ENCODE data around the gene KIAA0513. TPM values are rescaled to one million over a fixed set of nuclear protein-coding genes. Genes with fewer than 3 reads are reported as not detected.

Gene KIAA0513
- total and polyA plus RNA-seq, 2 of the 13 experiments (the other 11 are each of a cell fraction or from before 2014, with no cell fraction given), result 1.8 TPM

DNA sequence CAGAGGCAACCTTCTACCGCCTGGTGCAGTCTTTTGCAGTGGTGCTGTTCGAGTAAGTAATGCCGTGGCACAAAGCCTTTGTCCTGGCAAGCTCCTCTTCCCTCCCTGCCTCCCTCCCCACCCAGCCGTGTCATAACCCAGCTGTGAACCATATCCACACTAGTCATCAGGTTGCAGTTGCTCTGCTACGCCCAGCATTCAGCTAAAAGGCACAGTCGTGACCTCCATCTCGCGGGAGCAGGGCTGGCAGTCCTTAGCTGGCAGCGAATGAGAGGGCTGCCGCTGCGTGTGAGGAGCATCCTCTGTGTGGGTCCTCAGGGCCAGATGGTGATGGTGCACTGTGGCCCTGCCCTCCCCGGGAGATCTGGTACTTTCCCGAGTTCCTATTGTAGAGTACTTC is 45.4 kb downstream of the KIAA0513 start:
- peaks cover 2 to 5% of the 10 kb centered on the region in 2 experiments; a peak in 3 of 5 replicates for H3K27me3 ChIP-seq (ENCODE audit: control insufficient read depth in 1 of 2, insufficient read depth in 2 of 2, low read length in 2 of 2)
- no peak overlapping the region for H3K4me3 ChIP-seq (replicated peaks in 1 of 3; ENCODE audit: insufficient read depth in 1 of 3, low read depth in 2 of 3, low read length in 3 of 3)
- ChIA-PET POLR2A (no interaction called here), CTCF (ENCODE audit: low intra/inter-chr PET ratio, low total read pairs) (no interaction called here)
- H3K27ac ChIP-seq (ENCODE audit: extremely low read length, insufficient read depth, low read length), result no peak overlapping the region
- H4K20me1 ChIP-seq (ENCODE audit: insufficient read depth, low read length), result no peaks in the 10 kb centered on the region
- FAIRE-seq (no peak), ATAC-seq (no peak), DNase-seq (ENCODE audit: low spot score) (no peak)
- H2AFZ ChIP-seq (ENCODE audit: low read length), result no peak overlapping the region
- H3K36me3 ChIP-seq (replicated peaks in 1 of 2; ENCODE audit: control insufficient read depth in 1 of 2, insufficient read depth in 2 of 2, low read length in 2 of 2), result no peaks in the 10 kb centered on the region
- H3K4me1 ChIP-seq (ENCODE audit: insufficient read depth, low read length), result no peaks in the 10 kb centered on the region
- in situ Hi-C loops (cut with HindIII; ENCODE audit: extremely low pct_ligation_motif_present, low pct_unique_long_range_greater_than_20kb) (no loop called here), intact Hi-C loops (cut with micrococcal nuclease; ENCODE audit: unreplicated experiment) (no loop called here)
- no peak for TF ChIP-seq JUN (CRISPR knock-in tag; IDR thresholded peaks at IDR 0.05)
- no peak for TF ChIP-seq ZNF484 (CRISPR knock-in tag; IDR thresholded peaks at IDR 0.05; ENCODE audit: borderline replicate concordance, low read depth)
- no peak for TF ChIP-seq SCMH1 (CRISPR knock-in tag; IDR thresholded peaks at IDR 0.05; ENCODE audit: borderline replicate concordance)
- no peak for TF ChIP-seq ZBTB3 (CRISPR knock-in tag; IDR thresholded peaks at IDR 0.05; ENCODE audit: borderline replicate concordance, low read depth)
- 49% methylated on average over 12 of the region's 13 CpGs for WGBS (ENCODE audit: low lambda C conversion rate)
- no TSS peak for BruUV-seq (replicated peaks)
- H3K9ac ChIP-seq (ENCODE audit: insufficient read depth, low read depth, low read length), result no peak overlapping the region
- no peaks in the 10 kb centered on the region for H3K9me3 ChIP-seq (ENCODE audit: low read length)
- no peaks in the 10 kb centered on the region for H3K79me2 ChIP-seq (ENCODE audit: insufficient read depth, low read length)
- no peak overlapping the region for H3K4me2 ChIP-seq (ENCODE audit: low read depth, low read length)

DNA sequence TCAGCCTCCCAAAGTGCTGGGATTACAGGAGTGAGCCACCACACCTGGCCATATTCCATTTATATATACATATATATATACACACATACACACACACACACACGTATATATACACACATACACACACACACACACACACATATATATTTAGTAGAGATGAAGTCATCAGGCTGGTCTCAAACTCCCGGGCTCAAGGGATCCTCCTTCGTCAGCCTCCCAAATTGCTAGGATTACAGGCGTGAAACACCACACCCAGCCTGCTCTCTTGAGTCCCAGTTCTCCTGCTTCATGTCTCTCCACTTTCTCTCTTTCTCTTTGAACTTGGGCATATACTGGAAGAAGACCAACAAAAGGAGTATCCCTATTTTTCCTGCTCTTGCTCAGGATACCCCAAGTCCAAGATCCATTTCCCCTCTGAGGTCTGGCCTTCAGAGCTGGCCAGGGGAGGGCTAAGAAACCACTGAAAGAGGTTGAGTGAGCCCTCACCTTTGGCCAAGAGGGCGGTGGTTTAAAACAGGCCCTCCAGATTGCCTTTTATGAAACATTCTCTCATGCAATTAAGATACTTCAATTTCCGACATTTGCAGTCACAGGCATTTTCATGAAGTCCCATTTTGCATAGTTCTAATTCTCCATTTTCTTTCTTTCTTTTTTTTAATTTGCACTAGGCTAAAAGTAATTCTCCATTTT is 46.8 kb downstream of the KIAA0513 start:
- H3K27me3 ChIP-seq (ENCODE audit: control insufficient read depth in 1 of 2, insufficient read depth in 2 of 2, low read length in 2 of 2), result peaks cover 8 to 16% of the 10 kb centered on the region in 2 experiments; a peak in 4 of 5 replicates
- no peaks in the 10 kb centered on the region for H4K20me1 ChIP-seq (ENCODE audit: insufficient read depth, low read length)
- in situ Hi-C loops (cut with HindIII; ENCODE audit: extremely low pct_ligation_motif_present, low pct_unique_long_range_greater_than_20kb) (no loop called here), intact Hi-C loops (cut with micrococcal nuclease; ENCODE audit: unreplicated experiment) (no loop called here)
- CTCF ChIA-PET (ENCODE audit: low intra/inter-chr PET ratio, low total read pairs), result no interaction called here
- no peaks in the 10 kb centered on the region for H3K9me3 ChIP-seq (ENCODE audit: low read length)
- no peak overlapping the region for H3K27ac ChIP-seq (ENCODE audit: extremely low read length, insufficient read depth, low read length)
- H3K4me3 ChIP-seq (replicated peaks in 1 of 3; ENCODE audit: insufficient read depth in 1 of 3, low read depth in 2 of 3, low read length in 3 of 3), result no peak overlapping the region
- H3K79me2 ChIP-seq (ENCODE audit: insufficient read depth, low read length), result no peaks in the 10 kb centered on the region
- H3K36me3 ChIP-seq (replicated peaks in 1 of 2; ENCODE audit: control insufficient read depth in 1 of 2, insufficient read depth in 2 of 2, low read length in 2 of 2), result no peaks in the 10 kb centered on the region
- POLR2A ChIA-PET, result no interaction called here
- TF ChIP-seq ZNF563 (CRISPR knock-in tag; IDR thresholded peaks at IDR 0.05) (no peak), TAF15 (IDR thresholded peaks at IDR 0.05; ENCODE audit: low read depth, low read length, poor library complexity, severe bottlenecking) (no peak), KLF13 (CRISPR knock-in tag; IDR thresholded peaks at IDR 0.05) (no peak), CEBPB (IDR thresholded peaks at IDR 0.05; ENCODE audit: borderline replicate concordance, low read depth, low read length) (no peak), RELA (CRISPR knock-in tag; IDR thresholded peaks at IDR 0.05) (no peak), ZNF235 (CRISPR knock-in tag; IDR thresholded peaks at IDR 0.05; ENCODE audit: borderline replicate concordance) (no peak), FOXK2 (IDR thresholded peaks at IDR 0.05) (no peak), ZNF296 (CRISPR knock-in tag; conservative IDR thresholded peaks at IDR 0.05) (no peak), RAD21 (CRISPR knock-in tag; IDR thresholded peaks at IDR 0.05) (no peak), TOPORS (CRISPR knock-in tag; IDR thresholded peaks at IDR 0.05) (no peak), DPF2 (CRISPR knock-in tag; IDR thresholded peaks at IDR 0.05; ENCODE audit: borderline replicate concordance, low read depth) (no peak), ZNF749 (CRISPR knock-in tag; IDR thresholded peaks at IDR 0.05; ENCODE audit: borderline replicate concordance) (no peak), KDM1A (CRISPR knock-in tag; IDR thresholded peaks at IDR 0.05) (no peak)
- TF ChIP-seq, protein P1, sequence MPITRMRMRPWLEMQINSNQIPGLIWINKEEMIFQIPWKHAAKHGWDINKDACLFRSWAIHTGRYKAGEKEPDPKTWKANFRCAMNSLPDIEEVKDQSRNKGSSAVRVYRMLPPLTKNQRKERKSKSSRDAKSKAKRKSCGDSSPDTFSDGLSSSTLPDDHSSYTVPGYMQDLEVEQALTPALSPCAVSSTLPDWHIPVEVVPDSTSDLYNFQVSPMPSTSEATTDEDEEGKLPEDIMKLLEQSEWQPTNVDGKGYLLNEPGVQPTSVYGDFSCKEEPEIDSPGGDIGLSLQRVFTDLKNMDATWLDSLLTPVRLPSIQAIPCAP (CRISPR knock-in tag; IDR thresholded peaks at IDR 0.05; ENCODE audit: low read depth), result no peak
- TF ChIP-seq, protein P2, sequence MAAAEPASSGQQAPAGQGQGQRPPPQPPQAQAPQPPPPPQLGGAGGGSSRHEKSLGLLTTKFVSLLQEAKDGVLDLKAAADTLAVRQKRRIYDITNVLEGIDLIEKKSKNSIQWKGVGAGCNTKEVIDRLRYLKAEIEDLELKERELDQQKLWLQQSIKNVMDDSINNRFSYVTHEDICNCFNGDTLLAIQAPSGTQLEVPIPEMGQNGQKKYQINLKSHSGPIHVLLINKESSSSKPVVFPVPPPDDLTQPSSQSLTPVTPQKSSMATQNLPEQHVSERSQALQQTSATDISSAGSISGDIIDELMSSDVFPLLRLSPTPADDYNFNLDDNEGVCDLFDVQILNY (CRISPR knock-in tag; conservative IDR thresholded peaks at IDR 0.05), result no peak
- H2AFZ ChIP-seq (ENCODE audit: low read length), result no peak overlapping the region
- ATAC-seq, result no peak
- no peaks in the 10 kb centered on the region for H3K4me1 ChIP-seq (ENCODE audit: insufficient read depth, low read length)
- H3K9ac ChIP-seq (ENCODE audit: insufficient read depth, low read depth, low read length), result no peak overlapping the region
- no peak overlapping the region for H3K4me2 ChIP-seq (ENCODE audit: low read depth, low read length)
- no peak for DNase-seq (ENCODE audit: low spot score)
- no TSS peak for BruUV-seq (replicated peaks)
- no peak for FAIRE-seq
- 55% methylated on average over 6 of the region's 6 CpGs for WGBS (ENCODE audit: low lambda C conversion rate)

Measured in HepG2 (cell line).